Endodermal cell (in vitro differentiated cells): ENCODE measurements around the gene MBD5. TPM values are rescaled to one million over a fixed set of nuclear protein-coding genes. Genes with fewer than 3 reads are reported as not detected.

Experiments
- DNase-seq: peaks from one replicate; pipeline ENCODE4 v3.0.0-alpha.2; 2017
- H3K27ac ChIP-seq: 2 replicates; pipeline ENCODE4 v1.5.1; 2013; ENCODE audit warnings: mild to moderate bottlenecking, low read depth, low read length, moderate library complexity
- H3K27me3 ChIP-seq: 2 replicates; pipeline ENCODE4 v1.6.1; 2013; ENCODE audit warnings: mild to moderate bottlenecking, low read length, moderate library complexity; ENCODE audit not compliant: insufficient read depth, control insufficient read depth, poor library complexity, severe bottlenecking
- H3K36me3 ChIP-seq: 2 replicates; pipeline ENCODE4 v1.7.0; 2013; ENCODE audit warnings: mild to moderate bottlenecking, low read length, moderate library complexity; ENCODE audit not compliant: control insufficient read depth, insufficient read depth
- H3K4me1 ChIP-seq: one replicate; pipeline ENCODE4 v1.7.0; 2013; ENCODE audit warnings: low read length; ENCODE audit not compliant: control insufficient read depth, insufficient read depth
- H3K4me3 ChIP-seq: 2 replicates; pipeline ENCODE4 v1.5.1; 2013; ENCODE audit warnings: mild to moderate bottlenecking, low read length, moderate library complexity
- H3K9ac ChIP-seq: 2 replicates; pipeline ENCODE4 v1.6.1; 2013; ENCODE audit warnings: mild to moderate bottlenecking, low read length, moderate library complexity; ENCODE audit not compliant: poor library complexity, severe bottlenecking; ENCODE audit errors: extremely low read depth
- H3K9me3 ChIP-seq: 2 replicates; pipeline ENCODE4 v1.6.1; 2013; ENCODE audit warnings: mild to moderate bottlenecking, low read length, moderate library complexity; ENCODE audit not compliant: control insufficient read depth
- H3K27ac Mint-ChIP-seq: 2 replicates; pipeline ENCODE4 v1.8.0; 2020; ENCODE audit warnings: mixed read lengths
- H3K27me3 Mint-ChIP-seq: 2 replicates; pipeline ENCODE4 v1.8.0; 2021; ENCODE audit warnings: mild to moderate bottlenecking, mixed read lengths; ENCODE audit not compliant: insufficient read depth
- H3K36me3 Mint-ChIP-seq: 2 replicates; pipeline ENCODE4 v1.8.0; 2020; ENCODE audit warnings: low read depth, mixed read lengths
- H3K4me1 Mint-ChIP-seq: 2 replicates; pipeline ENCODE4 v1.8.0; 2020; ENCODE audit warnings: mixed read lengths
- H3K4me3 Mint-ChIP-seq: 2 replicates; pipeline ENCODE4 v1.8.0; 2020; ENCODE audit warnings: mild to moderate bottlenecking, moderate library complexity, mixed read lengths
- H3K9me3 Mint-ChIP-seq: 2 replicates; pipeline ENCODE4 v1.8.0; 2020; ENCODE audit warnings: mild to moderate bottlenecking, mixed read lengths
- WGBS, 2 experiments: methylation state at CpG; one replicate each; pipeline versions ENCODE4 v1.1.5 to v1.1.7; 2013; ENCODE audit warnings: missing lambda C conversion rate in 2 of 2, mixed read lengths in 1 of 2; ENCODE audit not compliant: insufficient coverage in 1 of 2, insufficient read length in 1 of 2; 5-methylcytosine and 5-hydroxymethylcytosine counted together
- total RNA-seq, 2 donors: library from RNA; stranded (reverse); fragmentation: NEBNext Ultra II Directional in 1 of 2; extraction: Animal tissue kit (Norgen Biotek cat#: 25700) in 1 of 2; gene quantifications; 2 replicates in 1 of 2; 3 replicates in 1 of 2; pipeline ENCODE4 v1.2.1, GENCODE V29; 2021
- TF ChIP-seq, protein P1 (sequence below): fragments of 200-600 bp; sonication (generic); conservative IDR thresholded peaks from 2 replicates; pipeline ENCODE4 v1.5.0; 2021; ENCODE audit warnings: antibody characterized with exemption, mild to moderate bottlenecking

The MBD5 gene
- total RNA-seq, 2 donors from 2014 or later, result 49.1 to 55.7 TPM

DNA sequence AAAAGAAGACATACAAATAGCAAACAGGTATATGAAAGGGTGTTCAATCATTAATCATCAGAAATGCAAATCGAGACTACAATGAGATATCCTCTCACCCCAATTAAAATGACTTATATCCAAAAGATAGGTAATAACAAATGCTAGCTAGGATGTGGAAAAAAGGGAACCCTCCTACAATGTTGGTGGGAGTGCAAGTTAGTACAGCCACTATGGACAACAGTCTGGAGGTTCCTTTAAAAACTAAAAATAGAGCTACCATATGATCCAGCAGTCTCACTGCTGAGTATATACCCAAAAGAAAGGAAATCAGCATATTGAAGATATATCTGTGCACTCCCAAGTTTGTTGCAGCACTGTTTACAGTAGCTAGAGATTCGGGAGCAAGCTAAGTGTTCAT, 271.5 kb downstream of the MBD5 start:
- Histone ChIP-seq H3K9ac (no peak overlapping the region), H3K27me3 (no peaks in the 10 kb centered on the region), H3K27ac (no peak overlapping the region), H3K9me3 (peaks cover 4% of the 10 kb centered on the region), H3K4me1 (no peaks in the 10 kb centered on the region), H3K4me3 (no peak overlapping the region), H3K36me3 (no peaks in the 10 kb centered on the region)
- TF ChIP-seq, protein P1, sequence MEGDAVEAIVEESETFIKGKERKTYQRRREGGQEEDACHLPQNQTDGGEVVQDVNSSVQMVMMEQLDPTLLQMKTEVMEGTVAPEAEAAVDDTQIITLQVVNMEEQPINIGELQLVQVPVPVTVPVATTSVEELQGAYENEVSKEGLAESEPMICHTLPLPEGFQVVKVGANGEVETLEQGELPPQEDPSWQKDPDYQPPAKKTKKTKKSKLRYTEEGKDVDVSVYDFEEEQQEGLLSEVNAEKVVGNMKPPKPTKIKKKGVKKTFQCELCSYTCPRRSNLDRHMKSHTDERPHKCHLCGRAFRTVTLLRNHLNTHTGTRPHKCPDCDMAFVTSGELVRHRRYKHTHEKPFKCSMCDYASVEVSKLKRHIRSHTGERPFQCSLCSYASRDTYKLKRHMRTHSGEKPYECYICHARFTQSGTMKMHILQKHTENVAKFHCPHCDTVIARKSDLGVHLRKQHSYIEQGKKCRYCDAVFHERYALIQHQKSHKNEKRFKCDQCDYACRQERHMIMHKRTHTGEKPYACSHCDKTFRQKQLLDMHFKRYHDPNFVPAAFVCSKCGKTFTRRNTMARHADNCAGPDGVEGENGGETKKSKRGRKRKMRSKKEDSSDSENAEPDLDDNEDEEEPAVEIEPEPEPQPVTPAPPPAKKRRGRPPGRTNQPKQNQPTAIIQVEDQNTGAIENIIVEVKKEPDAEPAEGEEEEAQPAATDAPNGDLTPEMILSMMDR, result no peak
- 76% methylated on average over 2 of the region's 2 CpGs; no CpG with 5 or more reads in 1 of the 2 experiments for WGBS, 2 experiments
- DNase-seq, result no peak
- Mint-ChIP-seq H3K4me1 (peaks cover 3% of the 10 kb centered on the region), H3K9me3 (peaks cover 7% of the 10 kb centered on the region), H3K27ac (no peak overlapping the region), H3K4me3 (no peak overlapping the region), H3K36me3 (peaks cover 8% of the 10 kb centered on the region), H3K27me3 (no peaks in the 10 kb centered on the region)

DNA sequence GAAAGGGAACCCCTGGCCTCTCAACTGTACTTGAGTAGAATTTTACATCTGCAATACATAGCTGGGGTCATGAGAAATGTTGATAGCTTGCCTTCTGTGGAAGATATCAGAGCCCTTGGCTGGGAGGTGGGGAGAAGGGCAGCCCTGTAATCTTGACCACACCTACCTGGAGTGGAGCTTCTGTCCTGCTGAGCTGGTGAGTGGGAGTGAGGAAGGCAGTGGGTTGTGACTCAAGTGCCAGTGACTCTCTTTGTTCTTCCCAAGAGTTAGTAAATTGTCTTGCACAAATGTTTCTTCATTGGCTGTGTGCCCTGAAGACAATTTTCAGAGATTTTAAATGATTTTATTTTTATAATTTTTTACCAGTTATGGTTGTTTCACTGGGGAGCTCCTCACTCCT, 277.3 kb downstream of the MBD5 start:
- no peaks in the 10 kb centered on the region for H3K27me3 Mint-ChIP-seq
- peaks cover 3% of the 10 kb centered on the region for H3K36me3 Mint-ChIP-seq
- Histone ChIP-seq H3K36me3 (no peaks in the 10 kb centered on the region), H3K27ac (no peak overlapping the region), H3K9me3 (no peaks in the 10 kb centered on the region), H3K4me1 (no peaks in the 10 kb centered on the region), H3K27me3 (no peaks in the 10 kb centered on the region), H3K9ac (no peak overlapping the region), H3K4me3 (no peak overlapping the region)
- no peak overlapping the region for H3K4me3 Mint-ChIP-seq
- DNase-seq, result no peak
- peaks cover 2% of the 10 kb centered on the region for H3K9me3 Mint-ChIP-seq
- peaks cover 12% of the 10 kb centered on the region for H3K4me1 Mint-ChIP-seq
- TF ChIP-seq, protein P1, result no peak
- no peak overlapping the region for H3K27ac Mint-ChIP-seq

DNA sequence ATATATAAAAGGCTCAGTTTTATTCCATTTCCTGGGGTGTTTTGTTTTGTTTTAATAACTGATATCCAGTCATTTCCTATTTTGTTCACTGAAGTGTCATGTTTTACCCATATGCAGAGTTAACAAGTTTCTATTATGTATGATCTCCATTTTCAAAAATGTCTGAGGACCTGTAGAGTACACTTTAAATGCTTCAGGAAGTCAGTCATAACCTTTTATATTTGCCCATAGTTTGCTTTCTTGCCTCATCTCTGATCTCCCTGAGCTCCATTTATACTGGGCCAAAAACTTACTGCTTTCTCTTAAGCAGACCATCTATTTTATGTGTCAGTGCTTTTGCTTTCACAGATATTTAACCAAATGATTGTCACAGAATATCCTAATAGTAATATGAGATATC, 278.7 kb downstream of the MBD5 start:
- H3K9ac ChIP-seq, result no peak overlapping the region
- H3K27me3 Mint-ChIP-seq, result no peaks in the 10 kb centered on the region
- TF ChIP-seq, protein P1, result no peak
- H3K36me3 ChIP-seq, result no peaks in the 10 kb centered on the region
- no peaks in the 10 kb centered on the region for H3K4me1 ChIP-seq
- no peak overlapping the region for H3K4me3 ChIP-seq
- no peak overlapping the region for H3K27ac ChIP-seq
- H3K36me3 Mint-ChIP-seq, result peaks cover 3% of the 10 kb centered on the region
- H3K27me3 ChIP-seq, result no peaks in the 10 kb centered on the region
- DNase-seq, result no peak
- no peaks in the 10 kb centered on the region for H3K9me3 ChIP-seq
- peaks cover 15% of the 10 kb centered on the region for H3K4me1 Mint-ChIP-seq
- H3K4me3 Mint-ChIP-seq, result no peak overlapping the region
- peaks cover 2% of the 10 kb centered on the region for H3K9me3 Mint-ChIP-seq
- no peak overlapping the region for H3K27ac Mint-ChIP-seq
